Measurements from ENCODE around the gene ATP6V1G3.

The ATP6V1G3 gene

GRCh38 chr1:198544265-198544664 is 3.8 kb upstream of the ATP6V1G3 start:
- no peak for DNase-seq (ENCODE audit: low read depth in 2 of 2)
- no peak for TF ChIP-seq CTCF (IDR thresholded peaks at IDR 0.05; ENCODE audit: low read depth, low read length)
- H3K4me3 ChIP-seq (replicated peaks in 1 of 2; ENCODE audit: low read depth in 2 of 2, low read length in 2 of 2): no peak overlapping the region

DNA sequence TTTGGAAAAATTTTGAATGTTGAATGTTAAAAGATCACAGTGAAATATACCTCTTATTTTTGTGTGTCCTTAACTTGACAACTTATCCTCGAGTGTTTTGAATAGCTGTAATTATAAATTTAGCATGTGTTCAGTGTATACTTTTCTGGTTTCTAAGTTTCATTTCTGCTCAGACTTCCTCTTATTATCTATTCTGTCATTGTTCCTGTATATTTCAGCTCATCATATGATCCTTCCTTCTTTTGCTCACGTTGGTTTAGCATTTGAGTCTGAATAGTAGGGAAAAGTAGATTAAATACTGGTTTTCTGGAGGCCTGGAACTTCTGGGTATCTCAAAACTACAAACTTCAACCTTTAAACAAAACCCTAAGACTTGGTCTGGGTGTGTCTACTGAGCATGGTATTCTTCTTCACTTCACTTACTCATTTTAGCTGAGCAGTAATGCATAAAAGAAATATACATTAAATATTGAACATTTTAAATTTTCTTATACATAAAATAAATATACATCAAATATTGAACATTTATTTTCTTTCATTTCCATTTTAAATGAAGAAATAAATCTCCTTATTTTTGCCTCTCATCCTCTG is 3.3 kb upstream of the ATP6V1G3 start:
- no peak overlapping the region for H3K4me3 ChIP-seq (replicated peaks in 1 of 2; ENCODE audit: low read depth in 2 of 2, low read length in 2 of 2)
- DNase-seq (ENCODE audit: low read depth in 2 of 2): no peak
- no peak for TF ChIP-seq CTCF (IDR thresholded peaks at IDR 0.05; ENCODE audit: low read depth, low read length)

- no peak for TF ChIP-seq CTCF (IDR thresholded peaks at IDR 0.05; ENCODE audit: low read depth, low read length)
- no peak overlapping the region for H3K4me3 ChIP-seq (replicated peaks in 1 of 2; ENCODE audit: low read depth in 2 of 2, low read length in 2 of 2)
- no peak for DNase-seq (ENCODE audit: low read depth in 2 of 2)
Observed at GRCh38 chr1:198542632-198543031, 2.2 kb upstream of the ATP6V1G3 start.

GRCh38 chr1:198541737-198542136 is 1.3 kb upstream of the ATP6V1G3 start:
- DNase-seq (ENCODE audit: low read depth in 2 of 2): no peak
- no peak overlapping the region for H3K4me3 ChIP-seq (replicated peaks in 1 of 2; ENCODE audit: low read depth in 2 of 2, low read length in 2 of 2)
- no peak for TF ChIP-seq CTCF (IDR thresholded peaks at IDR 0.05; ENCODE audit: low read depth, low read length)

DNA sequence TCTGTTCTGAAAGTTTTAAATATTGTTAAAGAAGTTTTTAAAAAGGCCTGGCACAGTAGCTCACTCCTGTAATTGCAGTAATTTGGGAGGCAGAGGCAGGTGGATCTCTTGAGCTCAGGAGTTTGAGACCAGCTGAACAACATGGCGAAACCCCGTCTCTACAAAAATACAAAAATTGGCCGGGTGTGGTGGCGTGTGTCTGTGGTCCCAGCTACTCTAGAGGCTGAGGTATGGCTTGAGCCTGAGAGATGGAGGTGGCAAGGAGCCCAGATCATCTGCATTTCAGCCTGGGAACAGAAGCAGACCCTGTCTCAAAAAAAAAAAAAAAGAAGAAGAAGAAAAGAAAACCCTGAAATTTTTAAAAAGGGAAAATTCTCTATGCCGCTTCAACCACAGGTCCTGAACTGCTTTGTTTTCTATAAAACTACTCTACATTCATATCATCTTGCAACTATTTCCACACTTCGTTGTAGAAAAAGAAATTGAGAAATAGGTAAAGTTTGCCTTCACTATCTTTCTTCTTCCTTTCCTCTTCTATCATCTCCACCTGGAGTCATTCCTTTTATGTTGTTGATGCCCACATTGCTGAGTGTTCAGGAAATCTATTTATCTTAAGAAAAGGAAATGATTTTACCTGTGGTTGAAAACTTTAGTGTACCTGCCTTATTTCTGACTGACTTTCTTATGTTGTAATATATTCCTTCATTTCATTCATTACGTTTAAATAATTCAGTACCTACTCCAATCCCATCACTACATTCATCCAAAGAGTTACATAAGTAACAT is 1.7 kb downstream of the ATP6V1G3 start:
- TF ChIP-seq CTCF (IDR thresholded peaks at IDR 0.05; ENCODE audit: low read depth, low read length): no peak
- no peak overlapping the region for H3K4me3 ChIP-seq (replicated peaks in 1 of 2; ENCODE audit: low read depth in 2 of 2, low read length in 2 of 2)

GRCh38 chr1:198535631-198536030 is 4.8 kb downstream of the ATP6V1G3 start:
- no peak for DNase-seq (ENCODE audit: low read depth in 2 of 2)
- H3K4me3 ChIP-seq (replicated peaks in 1 of 2; ENCODE audit: low read depth in 2 of 2, low read length in 2 of 2): no peak overlapping the region
- TF ChIP-seq CTCF (IDR thresholded peaks at IDR 0.05; ENCODE audit: low read depth, low read length): no peak

More for the DNA sequence above, 1.7 kb downstream of the ATP6V1G3 start:
- DNase-seq (ENCODE audit: low read depth in 2 of 2): no peak

Measured in cardiac fibroblast (primary cell).